ENCODE results near the gene TCF12.

Gene TCF12

GRCh38 chr15:57100136-57100539 lies 181.7 kb downstream of the TCF12 start:
- Histone ChIP-seq H3K4me3 (ENCODE audit: low read depth, low read length) (no peak overlapping the region), H3K36me3 (ENCODE audit: control insufficient read depth, insufficient read depth, low read length) (no peaks in the 10 kb centered on the region), H3K79me2 (no peaks in the 10 kb centered on the region), H3K27ac (no peak overlapping the region), H3K27me3 (ENCODE audit: control insufficient read depth, insufficient read depth, low read length) (no peaks in the 10 kb centered on the region), H3K9me3 (ENCODE audit: control insufficient read depth, low read length) (no peaks in the 10 kb centered on the region), H2AFZ (no peak overlapping the region), H3K9ac (no peak overlapping the region), H3K4me2 (ENCODE audit: low read length) (no peak overlapping the region), H3K4me1 (no peaks in the 10 kb centered on the region)
- no peak for TF ChIP-seq CTCF (IDR thresholded peaks at IDR 0.05)

- Histone ChIP-seq H3K79me2 (no peaks in the 10 kb centered on the region), H3K4me3 (ENCODE audit: low read depth, low read length) (no peak overlapping the region)
Measured at GRCh38 chr15:57102858-57103257, 184.4 kb downstream of the TCF12 start.

GRCh38 chr15:57108296-57108695 lies 189.9 kb downstream of the TCF12 start:
- Histone ChIP-seq H3K4me2 (ENCODE audit: low read length) (no peak overlapping the region), H3K4me1 (no peaks in the 10 kb centered on the region), H2AFZ (no peak overlapping the region), H3K9ac (no peak overlapping the region), H3K27ac (no peak overlapping the region), H3K9me3 (ENCODE audit: control insufficient read depth, low read length) (no peaks in the 10 kb centered on the region), H3K36me3 (ENCODE audit: control insufficient read depth, insufficient read depth, low read length) (no peaks in the 10 kb centered on the region), H3K27me3 (ENCODE audit: control insufficient read depth, insufficient read depth, low read length) (no peaks in the 10 kb centered on the region), H3K79me2 (no peaks in the 10 kb centered on the region), H3K4me3 (ENCODE audit: low read depth, low read length) (no peak overlapping the region)
- TF ChIP-seq CTCF (IDR thresholded peaks at IDR 0.05) = no peak

More at GRCh38 chr15:57102858-57103257, 184.4 kb downstream of the TCF12 start:
- no peak for TF ChIP-seq CTCF (IDR thresholded peaks at IDR 0.05)
- no peak overlapping the region for H3K4me2 ChIP-seq (ENCODE audit: low read length)
- no peak overlapping the region for H2AFZ ChIP-seq
- H3K27ac ChIP-seq = no peak overlapping the region
- no peaks in the 10 kb centered on the region for H3K9me3 ChIP-seq (ENCODE audit: control insufficient read depth, low read length)
- H3K4me1 ChIP-seq = no peaks in the 10 kb centered on the region
- H3K9ac ChIP-seq = no peak overlapping the region
- H3K27me3 ChIP-seq (ENCODE audit: control insufficient read depth, insufficient read depth, low read length) = no peaks in the 10 kb centered on the region
- no peaks in the 10 kb centered on the region for H3K36me3 ChIP-seq (ENCODE audit: control insufficient read depth, insufficient read depth, low read length)

- H3K9ac ChIP-seq = no peak overlapping the region
- no peak overlapping the region for H3K4me3 ChIP-seq (ENCODE audit: low read depth, low read length)
- no peaks in the 10 kb centered on the region for H3K36me3 ChIP-seq (ENCODE audit: control insufficient read depth, insufficient read depth, low read length)
- H2AFZ ChIP-seq = no peak overlapping the region
- TF ChIP-seq CTCF (IDR thresholded peaks at IDR 0.05) = no peak
- no peaks in the 10 kb centered on the region for H3K9me3 ChIP-seq (ENCODE audit: control insufficient read depth, low read length)
- no peaks in the 10 kb centered on the region for H3K27me3 ChIP-seq (ENCODE audit: control insufficient read depth, insufficient read depth, low read length)
- H3K27ac ChIP-seq = no peak overlapping the region
- no peaks in the 10 kb centered on the region for H3K4me1 ChIP-seq
- H3K4me2 ChIP-seq (ENCODE audit: low read length) = no peak overlapping the region
- H3K79me2 ChIP-seq = no peaks in the 10 kb centered on the region
Measured at GRCh38 chr15:57109005-57109404, 190.6 kb downstream of the TCF12 start.

DNA sequence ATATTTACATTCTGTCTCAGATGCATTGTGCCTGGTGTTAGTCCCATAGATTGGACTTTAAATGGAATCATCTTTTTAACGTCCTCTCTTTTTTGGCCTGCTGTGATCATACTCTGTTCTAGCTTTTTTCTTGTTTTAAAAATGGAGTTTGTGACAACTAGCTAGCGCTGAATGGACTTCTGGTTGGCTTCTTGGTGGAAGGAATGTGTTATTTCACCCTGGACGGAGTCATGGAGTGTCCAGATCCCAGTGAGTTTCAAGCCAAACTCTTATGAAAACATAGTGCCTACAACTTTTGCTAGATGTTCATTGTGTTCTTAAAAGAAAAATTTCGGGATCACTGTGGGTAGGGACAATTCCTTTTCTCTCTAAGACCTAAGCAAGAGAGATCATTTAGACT lies 192.6 kb downstream of the TCF12 start:
- H3K9me3 ChIP-seq (ENCODE audit: control insufficient read depth, low read length) = no peaks in the 10 kb centered on the region
- H3K4me2 ChIP-seq (ENCODE audit: low read length) = no peak overlapping the region
- no peaks in the 10 kb centered on the region for H3K79me2 ChIP-seq
- TF ChIP-seq CTCF (IDR thresholded peaks at IDR 0.05) = no peak
- no peak overlapping the region for H3K4me3 ChIP-seq (ENCODE audit: low read depth, low read length)
- no peak overlapping the region for H2AFZ ChIP-seq
- no peak overlapping the region for H3K9ac ChIP-seq
- H3K27me3 ChIP-seq (ENCODE audit: control insufficient read depth, insufficient read depth, low read length) = no peaks in the 10 kb centered on the region
- peaks cover 2% of the 10 kb centered on the region for H3K4me1 ChIP-seq
- H3K36me3 ChIP-seq (ENCODE audit: control insufficient read depth, insufficient read depth, low read length) = no peaks in the 10 kb centered on the region
- no peak overlapping the region for H3K27ac ChIP-seq
